Right renal cortex interstitium (tissue), 3 donors: ENCODE results near the gene GAP43. TPM values are rescaled to one million over a fixed set of nuclear protein-coding genes. Genes with fewer than 3 reads are reported as not detected.

Experiments
- DNase-seq, 3 donors: peaks; one replicate each; pipeline ENCODE4 v3.0.0-alpha.2; 2013; ENCODE audit warnings: low read depth in 3 of 3, low spot score in 2 of 3
- polyA plus RNA-seq, 3 donors: library from polyadenylated mRNA; unstranded; fragments of 120-200 nt; gene quantifications; one replicate each; pipeline ENCODE4 v1.2.1, GENCODE V29; 2013; ENCODE audit not compliant: insufficient read length in 3 of 3

The GAP43 gene
- polyA plus RNA-seq, 3 donors: 0.35 to 0.39 (median 0.37) TPM

DNA sequence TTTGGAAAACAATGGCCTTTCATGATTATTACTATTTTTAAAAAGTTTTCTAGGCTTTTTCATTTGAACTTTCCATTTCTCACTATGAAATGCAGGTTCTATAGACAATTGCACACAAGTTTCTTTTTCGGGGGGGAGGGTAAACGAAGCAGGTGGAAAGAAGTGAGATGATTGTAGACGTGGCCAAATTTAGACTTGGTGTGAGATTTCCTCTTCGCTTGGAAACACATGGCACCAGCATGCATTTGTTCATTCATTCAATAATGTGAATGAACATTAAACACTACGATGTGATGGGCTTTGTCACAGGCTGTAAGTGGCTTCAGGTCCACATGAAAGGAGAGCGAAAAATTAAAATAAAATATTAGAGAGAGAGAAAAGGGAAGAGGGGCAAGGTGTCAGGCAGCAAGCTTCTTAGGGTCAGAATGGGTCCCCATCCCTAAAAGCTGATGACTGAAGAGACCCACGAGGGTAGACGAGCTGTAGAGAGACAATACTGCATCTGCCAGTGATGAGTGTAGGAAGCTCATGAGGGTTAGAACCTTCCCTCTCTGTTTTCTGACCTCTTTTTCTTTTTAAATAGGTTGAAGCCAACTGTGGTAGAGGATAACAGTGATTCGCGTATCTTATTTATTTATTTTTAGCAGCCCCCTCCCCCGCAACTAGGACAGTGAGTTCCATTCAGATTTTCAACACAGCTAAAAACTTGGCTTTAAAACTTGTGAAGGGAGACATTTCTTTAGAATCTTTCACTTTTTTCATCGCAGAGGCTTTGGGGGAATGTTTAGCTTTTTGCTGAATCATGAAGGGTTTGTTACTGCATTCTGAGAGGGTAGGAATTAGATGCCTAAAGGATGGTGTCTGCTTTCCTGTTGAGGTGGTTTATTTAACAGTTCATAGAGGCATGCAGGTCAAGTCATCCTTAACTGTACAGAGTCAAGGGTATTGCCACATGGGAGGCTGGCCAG is 36.2 kb downstream of the GAP43 start:
- no peak for DNase-seq

DNA sequence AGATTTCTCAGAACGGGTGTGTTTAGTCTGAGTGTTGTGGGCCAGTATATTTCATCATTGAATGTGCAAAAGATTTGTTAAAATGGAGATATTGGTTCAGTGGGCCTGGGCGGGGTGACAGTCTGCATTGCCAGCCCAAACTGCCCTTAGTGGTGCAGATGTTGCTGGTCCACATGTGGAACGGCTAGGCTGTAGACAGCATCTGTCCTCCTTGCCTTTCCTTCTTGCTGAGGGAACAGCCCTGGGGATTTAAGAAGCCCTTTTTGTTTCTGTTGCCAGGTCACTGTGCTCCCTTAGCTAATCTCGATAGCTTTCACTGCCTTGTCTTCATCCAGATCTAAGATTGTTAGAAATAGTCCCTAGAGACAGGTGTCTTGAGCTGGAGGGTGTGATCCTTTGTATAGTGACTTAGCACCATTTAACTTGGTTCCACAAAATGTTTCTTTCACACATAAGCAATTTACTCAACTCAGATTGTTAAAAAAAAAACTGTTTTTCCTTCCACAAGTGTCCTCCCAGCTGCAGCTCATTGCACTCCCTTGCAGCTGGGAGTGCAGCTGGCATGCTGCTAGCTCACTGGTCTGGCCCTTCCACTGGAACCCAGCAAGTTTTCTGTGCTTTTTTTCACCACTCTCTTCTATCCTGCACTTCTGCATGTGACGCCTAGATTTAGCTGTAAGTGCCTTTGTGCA is 37.5 kb downstream of the GAP43 start:
- no peak for DNase-seq

- DNase-seq: no peak
Observed at GRCh38 chr3:115662356-115662755, 39.0 kb downstream of the GAP43 start.

DNA sequence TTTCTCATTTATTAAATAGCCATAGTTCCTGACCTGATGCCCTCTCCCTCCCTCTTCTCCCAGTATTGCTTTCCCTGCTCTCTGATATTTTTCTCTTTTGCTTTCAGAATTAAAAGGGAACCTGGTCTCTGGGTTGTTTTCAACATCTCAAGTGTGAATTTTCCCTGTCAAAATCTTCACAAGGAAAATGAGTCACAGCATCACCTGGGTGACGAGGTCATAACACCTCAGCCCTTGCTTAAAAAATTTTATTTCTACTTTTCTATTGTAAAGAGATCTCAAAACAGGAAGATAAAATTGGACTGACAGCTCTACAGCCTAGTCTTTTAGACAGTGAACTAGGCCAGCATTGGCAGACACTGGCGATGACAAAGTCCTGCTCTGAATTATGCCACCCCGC is 40.1 kb downstream of the GAP43 start:
- no peak for DNase-seq

DNA sequence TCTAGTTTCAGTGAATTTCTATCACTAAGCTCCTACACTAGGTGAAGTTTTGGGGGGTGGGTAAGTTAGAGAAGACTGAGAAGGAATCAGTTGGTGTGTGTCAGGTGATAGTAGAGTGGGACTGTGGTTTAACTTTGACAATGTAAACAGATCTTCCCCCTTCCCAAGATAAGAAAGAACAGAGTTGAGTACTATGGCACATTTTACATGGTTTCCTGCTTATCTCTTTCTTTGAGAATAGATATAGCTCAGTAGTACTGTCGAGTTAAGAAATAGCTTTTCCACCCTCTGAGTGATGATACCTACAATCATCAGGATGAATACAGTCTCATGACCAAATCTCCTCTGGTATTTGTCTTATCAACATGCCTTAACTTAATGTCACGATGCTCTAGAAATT is 42.8 kb downstream of the GAP43 start:
- DNase-seq: no peak

DNA sequence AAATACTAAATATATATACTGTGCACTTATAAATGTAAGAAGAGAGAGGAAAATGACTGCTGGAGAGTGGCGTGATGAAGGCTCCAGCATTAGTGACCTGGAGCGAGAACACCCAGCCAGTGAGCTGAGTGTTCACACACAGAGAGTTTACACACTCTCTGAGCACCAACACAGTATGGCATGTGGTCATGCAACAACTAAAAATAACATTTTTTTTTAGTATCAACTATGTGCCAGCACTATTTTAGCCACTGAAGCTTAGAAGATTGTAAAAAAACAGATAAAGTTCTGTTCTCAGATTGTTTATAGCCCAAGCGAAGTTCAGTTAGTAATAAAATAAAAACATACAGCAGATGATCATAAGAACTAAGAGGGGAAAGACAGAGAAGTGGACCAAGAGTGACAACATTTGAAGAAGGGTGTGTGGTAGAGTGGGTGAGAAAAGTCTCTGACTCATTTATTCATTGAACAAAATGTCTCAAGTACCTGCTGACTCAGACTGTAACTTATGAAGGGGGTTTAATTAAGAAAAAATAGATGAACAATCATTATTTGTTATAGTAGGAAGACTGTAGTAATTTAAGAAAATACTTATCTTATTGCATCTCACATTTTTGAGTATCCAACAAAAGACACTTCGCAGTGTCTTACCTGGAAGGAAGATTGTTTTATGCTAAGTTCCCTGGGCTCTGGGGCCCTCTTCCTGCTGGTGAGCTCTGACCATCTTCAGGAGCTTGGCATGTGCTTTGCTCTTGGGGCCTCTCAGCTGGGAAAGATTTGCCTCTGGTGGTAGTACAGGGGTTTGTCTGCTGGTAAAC is 43.8 kb downstream of the GAP43 start:
- DNase-seq: no peak

GRCh38 chr3:115667738-115668065 is 44.4 kb downstream of the GAP43 start:
- DNase-seq: no peak

DNA sequence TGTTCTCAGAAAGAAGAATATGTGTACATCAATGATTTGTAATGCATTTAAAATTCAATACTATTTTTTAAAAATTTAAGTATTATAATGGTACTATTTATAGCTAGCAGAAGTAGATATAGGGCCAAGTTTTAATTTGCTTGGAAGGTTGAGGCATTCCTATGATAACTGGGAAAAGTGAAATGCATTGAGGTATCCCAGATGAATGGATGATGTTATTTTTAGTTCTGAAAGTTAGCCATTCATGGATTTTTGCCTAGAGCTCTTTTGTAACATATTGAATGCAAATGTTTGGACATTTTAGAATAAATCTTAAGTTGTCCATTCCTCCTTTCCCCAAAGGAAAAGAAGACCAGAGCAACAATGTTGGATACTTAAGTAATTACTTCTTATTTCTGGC is 47.6 kb downstream of the GAP43 start:
- no peak for DNase-seq

DNA sequence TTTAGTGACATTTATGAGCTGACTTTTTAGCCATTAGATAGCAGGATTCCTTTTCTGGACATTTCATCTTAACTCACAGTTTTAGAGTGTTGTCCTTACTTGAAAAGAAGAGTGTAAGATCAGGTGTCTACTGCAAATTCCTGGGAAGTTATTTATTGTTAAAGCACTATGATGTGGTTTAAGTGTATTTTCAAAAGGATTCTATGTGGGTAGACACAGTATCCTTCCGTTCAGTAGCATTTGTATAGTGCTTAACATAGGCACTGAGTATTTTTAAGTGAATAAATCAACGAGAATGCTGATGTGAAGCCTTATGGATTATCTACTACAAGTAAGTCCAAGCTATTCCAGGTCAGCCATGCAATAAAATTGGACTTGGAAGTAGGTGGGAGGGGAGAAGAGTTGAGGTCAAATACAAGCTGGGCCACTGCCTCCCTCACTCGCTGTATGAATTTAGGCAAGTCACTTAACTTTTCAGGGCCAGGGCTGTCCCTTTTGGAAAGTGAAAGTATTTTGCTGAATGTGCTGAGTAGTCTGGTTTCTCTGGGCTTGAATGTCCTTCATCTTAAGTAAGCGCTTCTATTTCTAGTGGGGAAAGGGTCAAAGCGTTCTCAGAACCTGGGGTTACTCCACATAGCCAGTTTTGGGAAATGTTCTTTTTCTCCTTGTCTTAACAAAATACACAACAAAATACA is 48.6 kb downstream of the GAP43 start:
- no peak for DNase-seq

DNA sequence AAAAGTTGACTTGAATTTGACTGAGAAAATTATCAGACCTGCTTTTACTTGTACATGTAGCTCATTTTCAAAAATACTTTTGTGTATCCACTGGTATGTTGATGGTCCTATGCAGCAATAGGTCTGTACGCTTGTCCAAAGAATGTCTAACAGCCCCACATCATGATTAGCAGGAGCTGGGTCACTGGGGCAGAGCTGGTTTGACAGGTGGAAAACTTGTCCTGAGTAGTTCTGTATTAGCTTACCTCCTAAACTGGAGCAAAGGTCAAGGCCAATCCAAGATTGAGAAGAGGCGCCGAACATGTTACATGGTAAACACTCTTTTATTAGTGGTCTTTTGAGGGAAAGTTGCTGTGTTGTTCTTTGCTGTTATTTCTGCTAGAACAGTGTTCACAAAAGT is 50.6 kb downstream of the GAP43 start:
- no peak for DNase-seq

GRCh38 chr3:115676336-115676735 is 53.0 kb downstream of the GAP43 start:
- DNase-seq: no peak

GRCh38 chr3:115680803-115681345 is 57.6 kb downstream of the GAP43 start:
- no peak for DNase-seq

DNA sequence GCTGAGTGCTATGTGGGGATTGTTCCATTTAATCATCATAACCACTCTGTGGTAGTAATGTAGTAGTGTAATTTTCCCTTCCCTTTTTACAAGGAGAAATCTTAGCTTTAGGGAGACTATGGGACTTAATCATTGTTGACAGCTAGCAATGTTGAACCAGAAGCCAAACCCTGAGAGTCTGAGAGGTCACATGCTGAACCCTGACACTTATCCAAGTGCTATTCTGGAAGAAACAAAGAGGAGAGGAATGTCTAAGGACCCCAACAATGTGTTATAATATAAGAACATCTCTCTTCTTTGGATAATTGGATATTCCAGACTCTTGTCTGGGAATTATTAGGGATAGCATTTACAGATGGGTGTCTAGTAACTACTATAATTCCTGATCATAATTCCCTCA is 58.4 kb downstream of the GAP43 start:
- DNase-seq: no peak

DNA sequence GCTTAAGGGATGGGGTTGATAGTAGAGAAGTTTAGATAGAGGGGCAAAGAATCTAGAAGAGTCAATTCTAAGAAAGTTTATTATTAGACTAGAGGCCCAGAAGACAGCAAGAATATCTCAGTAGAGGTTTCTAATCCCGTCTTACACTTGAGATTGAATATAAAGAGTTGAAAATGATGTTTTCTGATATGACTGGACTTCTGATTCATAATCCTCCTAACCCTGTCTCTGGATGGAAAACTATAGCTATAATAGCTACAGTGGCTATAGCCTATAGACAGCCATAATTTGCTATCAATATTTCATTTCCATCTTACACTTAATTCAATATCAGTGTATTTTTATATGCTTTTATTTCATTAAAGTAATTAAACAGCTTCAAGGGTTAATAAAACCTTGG is 60.0 kb downstream of the GAP43 start:
- no peak for DNase-seq

DNA sequence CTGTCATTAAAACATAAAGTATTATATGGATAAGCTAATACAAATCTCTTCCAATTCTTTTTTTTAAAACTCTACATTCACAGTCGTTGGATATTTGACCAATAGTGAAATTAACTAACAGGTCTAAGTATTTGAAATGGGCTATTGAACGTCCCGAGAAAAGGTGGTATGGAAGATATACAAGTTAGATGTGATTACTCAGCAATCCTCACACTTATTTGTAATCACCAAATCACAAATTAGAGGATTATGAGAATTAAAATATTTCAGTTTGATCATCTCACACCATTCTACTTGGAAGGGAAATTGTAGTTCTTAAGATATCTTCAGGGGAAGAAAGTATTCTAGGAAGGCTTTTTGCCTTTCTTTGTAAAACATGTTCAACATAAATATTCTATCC is 60.5 kb downstream of the GAP43 start:
- DNase-seq: no peak

DNA sequence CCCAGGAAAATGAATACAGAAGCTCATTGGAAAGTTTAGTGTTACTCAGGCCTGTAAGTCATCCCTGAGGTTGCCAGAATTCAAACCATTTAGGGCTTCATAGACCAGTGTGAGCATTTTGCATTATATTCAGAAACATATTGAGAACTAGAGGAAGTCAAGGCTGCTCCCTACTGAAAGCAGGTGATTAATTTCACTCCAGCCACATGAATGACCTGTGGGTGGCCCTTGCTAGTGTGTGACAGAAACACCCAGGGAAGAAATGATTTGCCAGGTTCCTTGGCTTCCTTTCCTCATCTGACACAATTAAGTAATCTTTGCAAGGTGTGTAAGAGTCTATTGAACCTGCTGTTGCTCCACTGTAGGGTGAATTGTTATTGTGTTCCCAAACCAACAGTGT is 61.8 kb downstream of the GAP43 start:
- DNase-seq: no peak

- no peak for DNase-seq
Observed at GRCh38 chr3:115687721-115688120, 64.4 kb downstream of the GAP43 start.

- no peak for DNase-seq
Observed at GRCh38 chr3:115688418-115688817, 65.1 kb downstream of the GAP43 start.

DNA sequence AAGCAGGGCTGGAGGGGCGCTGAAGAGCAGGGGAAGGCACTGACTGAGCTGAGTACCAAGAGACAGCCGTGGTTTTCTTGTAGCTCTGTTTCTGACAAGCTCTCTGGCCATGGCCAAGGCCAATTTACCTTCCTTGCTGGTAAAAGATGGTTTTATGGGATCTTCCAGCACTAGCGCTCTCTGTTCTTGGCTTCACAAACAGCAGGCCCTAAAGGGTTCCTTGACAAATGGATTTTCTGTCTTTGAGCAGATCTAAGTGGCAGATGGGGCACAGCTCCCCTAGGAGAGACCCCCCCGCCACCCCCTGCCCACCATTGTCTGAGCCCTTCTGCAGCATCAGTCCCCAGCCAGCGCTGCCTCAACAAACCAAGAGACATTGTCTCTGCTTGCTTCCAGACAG is 66.6 kb downstream of the GAP43 start:
- no peak for DNase-seq

DNA sequence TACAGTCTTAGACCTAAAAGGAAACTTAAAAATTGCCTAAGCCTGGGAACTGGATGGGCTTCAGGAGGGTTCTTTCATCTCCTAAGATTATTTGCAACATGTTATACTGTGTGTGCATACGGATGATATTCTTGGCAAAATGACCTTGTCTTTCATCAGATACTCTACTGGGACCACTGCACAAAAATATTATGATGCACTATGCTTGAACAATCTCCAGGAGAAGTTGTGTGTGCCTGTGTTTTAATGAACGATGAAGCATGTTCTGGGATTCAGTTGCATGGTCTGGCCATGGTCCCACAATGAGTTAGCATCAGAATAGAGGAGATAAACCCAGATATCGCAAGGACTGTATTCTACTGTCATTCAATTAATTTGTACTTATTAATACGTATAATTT is 68.7 kb downstream of the GAP43 start:
- no peak for DNase-seq
